ENCODE results near the gene ZFHX3.

Gene ZFHX3

GRCh38 chr16:73067671-73068540 lies 20.0 kb upstream of the ZFHX3 start:
- DNase-seq, result no peak

- DNase-seq, result no peak
Observed at GRCh38 chr16:73066927-73067670, 19.2 kb upstream of the ZFHX3 start.

GRCh38 chr16:73066331-73066926 lies 18.5 kb upstream of the ZFHX3 start:
- no peak for DNase-seq

GRCh38 chr16:73065632-73066330 lies 17.9 kb upstream of the ZFHX3 start:
- no peak for DNase-seq

- DNase-seq, result no peak
Observed at GRCh38 chr16:73064994-73065545, 17.1 kb upstream of the ZFHX3 start.

GRCh38 chr16:73064212-73064993 lies 16.5 kb upstream of the ZFHX3 start:
- no peak for DNase-seq

- no peak for DNase-seq
Observed at GRCh38 chr16:73063854-73064211, 15.9 kb upstream of the ZFHX3 start.

- no peak for DNase-seq
Observed at GRCh38 chr16:73062743-73063733, 15.1 kb upstream of the ZFHX3 start.

GRCh38 chr16:73062001-73062616 lies 14.2 kb upstream of the ZFHX3 start:
- no peak for DNase-seq

GRCh38 chr16:73060892-73061490 lies 13.1 kb upstream of the ZFHX3 start:
- DNase-seq, result no peak

- no peak for DNase-seq
Observed at GRCh38 chr16:73059779-73060615, 12.1 kb upstream of the ZFHX3 start.

- DNase-seq, result peak; percentile 20
Observed at GRCh38 chr16:73058616-73059409, 10.9 kb upstream of the ZFHX3 start.

- peak; percentile 25 for DNase-seq
Observed at GRCh38 chr16:73058221-73058615, 10.3 kb upstream of the ZFHX3 start.

GRCh38 chr16:73057291-73058210 lies 9.6 kb upstream of the ZFHX3 start:
- DNase-seq, result no peak

- DNase-seq, result no peak
Observed at GRCh38 chr16:73056921-73057290, 9.0 kb upstream of the ZFHX3 start.

- DNase-seq, result no peak
Observed at GRCh38 chr16:73056448-73056847, 8.5 kb upstream of the ZFHX3 start.
